Measurements from ENCODE around the gene PIP4K2A. TPM values are rescaled to one million over a fixed set of nuclear protein-coding genes. Genes with fewer than 3 reads are reported as not detected.

The PIP4K2A gene
- total RNA-seq, 1 donor from 2014 or later, result 67.6 TPM

GRCh38 chr10:22665329-22665728 lies 49.0 kb downstream of the PIP4K2A start:
- intact Hi-C loops (cut with DNase I), result no loop called here
- Histone ChIP-seq H3K27me3 (ENCODE audit: low read depth) (no peaks in the 10 kb centered on the region), H3K9me3 (no peaks in the 10 kb centered on the region), H3K27ac (no peak overlapping the region), H3K36me3 (no peaks in the 10 kb centered on the region), H3K4me1 (peaks cover 13% of the 10 kb centered on the region), H3K4me3 (no peak overlapping the region)
- TF ChIP-seq, protein P1, sequence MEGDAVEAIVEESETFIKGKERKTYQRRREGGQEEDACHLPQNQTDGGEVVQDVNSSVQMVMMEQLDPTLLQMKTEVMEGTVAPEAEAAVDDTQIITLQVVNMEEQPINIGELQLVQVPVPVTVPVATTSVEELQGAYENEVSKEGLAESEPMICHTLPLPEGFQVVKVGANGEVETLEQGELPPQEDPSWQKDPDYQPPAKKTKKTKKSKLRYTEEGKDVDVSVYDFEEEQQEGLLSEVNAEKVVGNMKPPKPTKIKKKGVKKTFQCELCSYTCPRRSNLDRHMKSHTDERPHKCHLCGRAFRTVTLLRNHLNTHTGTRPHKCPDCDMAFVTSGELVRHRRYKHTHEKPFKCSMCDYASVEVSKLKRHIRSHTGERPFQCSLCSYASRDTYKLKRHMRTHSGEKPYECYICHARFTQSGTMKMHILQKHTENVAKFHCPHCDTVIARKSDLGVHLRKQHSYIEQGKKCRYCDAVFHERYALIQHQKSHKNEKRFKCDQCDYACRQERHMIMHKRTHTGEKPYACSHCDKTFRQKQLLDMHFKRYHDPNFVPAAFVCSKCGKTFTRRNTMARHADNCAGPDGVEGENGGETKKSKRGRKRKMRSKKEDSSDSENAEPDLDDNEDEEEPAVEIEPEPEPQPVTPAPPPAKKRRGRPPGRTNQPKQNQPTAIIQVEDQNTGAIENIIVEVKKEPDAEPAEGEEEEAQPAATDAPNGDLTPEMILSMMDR (IDR thresholded peaks at IDR 0.05), result no peak
- DNase-seq (no peak), ATAC-seq (no peak)

GRCh38 chr10:22662733-22663330 lies 51.5 kb downstream of the PIP4K2A start:
- peaks cover 20% of the 10 kb centered on the region for H3K4me1 ChIP-seq
- DNase-seq (no peak), ATAC-seq (no peak)
- no peak overlapping the region for H3K4me3 ChIP-seq
- no peaks in the 10 kb centered on the region for H3K27me3 ChIP-seq (ENCODE audit: low read depth)
- H3K27ac ChIP-seq, result no peak overlapping the region
- TF ChIP-seq, protein P1 (IDR thresholded peaks at IDR 0.05), result no peak
- intact Hi-C loops (cut with DNase I), result no loop called here
- no peaks in the 10 kb centered on the region for H3K9me3 ChIP-seq
- H3K36me3 ChIP-seq, result no peaks in the 10 kb centered on the region

- no peak for DNase-seq
- Histone ChIP-seq H3K4me3 (no peak overlapping the region), H3K9me3 (no peaks in the 10 kb centered on the region), H3K36me3 (no peaks in the 10 kb centered on the region), H3K27me3 (ENCODE audit: low read depth) (no peaks in the 10 kb centered on the region), H3K4me1 (peaks cover 42% of the 10 kb centered on the region), H3K27ac (no peak overlapping the region)
- intact Hi-C loops (cut with DNase I), result no loop called here
- TF ChIP-seq, protein P1 (IDR thresholded peaks at IDR 0.05), result no peak
- no peak for ATAC-seq
These were observed 54.5 kb downstream of the PIP4K2A start for GRCh38 chr10:22659866-22660265.

DNA sequence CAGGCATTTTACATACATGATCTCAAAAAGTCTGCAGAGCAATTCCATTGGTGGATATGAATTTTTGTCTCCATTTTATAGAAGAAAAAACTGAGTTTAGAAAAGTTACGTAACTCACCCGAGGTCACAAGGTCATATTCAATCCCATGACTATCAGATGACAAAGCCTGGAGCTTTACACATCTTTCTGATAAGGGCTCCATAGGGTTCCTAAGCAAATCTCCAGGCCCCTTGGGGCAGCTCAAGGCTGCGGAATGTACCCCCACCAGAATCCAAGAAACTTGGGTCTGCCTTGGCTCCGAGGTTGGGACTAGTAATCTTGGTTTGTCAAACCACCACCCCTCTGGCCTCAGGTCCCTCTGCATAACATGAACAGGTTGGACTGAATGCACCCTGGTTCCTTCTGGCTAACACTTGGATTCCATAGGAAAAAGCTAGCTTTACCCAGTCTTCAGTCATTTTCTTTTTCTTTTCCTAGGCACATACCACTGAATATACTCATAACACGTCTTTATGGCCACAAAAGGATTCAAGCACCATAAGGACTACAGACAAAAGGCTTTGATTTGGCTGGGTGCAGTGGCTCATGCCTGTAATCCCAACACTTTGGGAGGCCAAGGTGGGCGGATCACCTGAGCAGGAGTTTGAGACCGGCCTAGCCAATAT lies 55.5 kb downstream of the PIP4K2A start:
- no peak for ATAC-seq
- H3K27me3 ChIP-seq (ENCODE audit: low read depth), result no peaks in the 10 kb centered on the region
- H3K9me3 ChIP-seq, result no peaks in the 10 kb centered on the region
- TF ChIP-seq, protein P1 (IDR thresholded peaks at IDR 0.05), result no peak
- peaks cover 46% of the 10 kb centered on the region for H3K4me1 ChIP-seq
- H3K36me3 ChIP-seq, result no peaks in the 10 kb centered on the region
- H3K27ac ChIP-seq, result no peak overlapping the region
- H3K4me3 ChIP-seq, result no peak overlapping the region
- DNase-seq, result no peak
- intact Hi-C loops (cut with DNase I), result no loop called here

DNA sequence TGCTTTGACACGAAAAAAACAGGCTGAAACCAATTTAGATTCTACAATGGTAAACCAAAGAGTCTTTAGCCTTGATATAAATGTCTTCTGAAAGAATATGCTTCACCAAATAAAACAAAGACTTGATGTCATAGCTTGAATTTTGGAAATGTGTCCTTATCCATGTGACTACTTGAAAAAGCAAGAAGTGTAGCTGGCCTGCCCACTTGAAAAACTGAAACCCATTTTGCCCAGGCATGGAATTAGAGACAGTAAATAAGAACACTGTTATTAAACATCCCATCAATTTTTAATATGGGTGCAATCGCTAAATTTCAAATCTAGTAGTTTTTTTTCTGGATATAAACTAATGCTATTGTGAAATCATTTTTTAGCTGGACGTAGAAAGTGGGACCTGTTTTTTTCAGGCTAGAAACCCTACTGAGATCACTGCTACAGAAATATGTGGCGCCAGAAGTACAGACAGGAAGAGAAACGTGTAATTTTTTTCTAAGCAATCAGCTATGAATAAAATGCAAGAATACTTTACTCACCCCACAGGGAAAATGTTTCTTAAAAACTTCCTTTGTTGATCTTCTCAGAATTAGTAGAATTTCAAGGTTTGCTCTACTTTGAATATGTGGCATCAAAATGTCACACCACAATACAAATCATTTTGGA lies 56.7 kb downstream of the PIP4K2A start:
- ATAC-seq (no peak), DNase-seq (no peak)
- Histone ChIP-seq H3K9me3 (no peaks in the 10 kb centered on the region), H3K4me1 (peaks cover 58% of the 10 kb centered on the region), H3K27ac (no peak overlapping the region), H3K4me3 (no peak overlapping the region), H3K27me3 (ENCODE audit: low read depth) (no peaks in the 10 kb centered on the region), H3K36me3 (no peaks in the 10 kb centered on the region)
- TF ChIP-seq, protein P1 (IDR thresholded peaks at IDR 0.05), result no peak
- intact Hi-C loops (cut with DNase I), result no loop called here

Data from lower lobe of right lung (tissue), 2 donors.